NT2/D1 (cell line): ENCODE measurements around the gene CIC.

ENCODE experiments used
- SUZ12 ChIP-seq: IDR thresholded peaks from 2 replicates; pipeline ENCODE4 v1.6.1; 2011; ENCODE audit not compliant: insufficient read length, insufficient read depth; ENCODE audit errors: extremely low read depth
- YY1 ChIP-seq: IDR thresholded peaks from 2 replicates; pipeline ENCODE4 v1.6.1; 2011; ENCODE audit not compliant: insufficient read length, insufficient read depth
- ZNF274 ChIP-seq: IDR thresholded peaks from 2 replicates; pipeline ENCODE4 v1.6.1; 2011; ENCODE audit warnings: mild to moderate bottlenecking, low read depth, low read length

DNA sequence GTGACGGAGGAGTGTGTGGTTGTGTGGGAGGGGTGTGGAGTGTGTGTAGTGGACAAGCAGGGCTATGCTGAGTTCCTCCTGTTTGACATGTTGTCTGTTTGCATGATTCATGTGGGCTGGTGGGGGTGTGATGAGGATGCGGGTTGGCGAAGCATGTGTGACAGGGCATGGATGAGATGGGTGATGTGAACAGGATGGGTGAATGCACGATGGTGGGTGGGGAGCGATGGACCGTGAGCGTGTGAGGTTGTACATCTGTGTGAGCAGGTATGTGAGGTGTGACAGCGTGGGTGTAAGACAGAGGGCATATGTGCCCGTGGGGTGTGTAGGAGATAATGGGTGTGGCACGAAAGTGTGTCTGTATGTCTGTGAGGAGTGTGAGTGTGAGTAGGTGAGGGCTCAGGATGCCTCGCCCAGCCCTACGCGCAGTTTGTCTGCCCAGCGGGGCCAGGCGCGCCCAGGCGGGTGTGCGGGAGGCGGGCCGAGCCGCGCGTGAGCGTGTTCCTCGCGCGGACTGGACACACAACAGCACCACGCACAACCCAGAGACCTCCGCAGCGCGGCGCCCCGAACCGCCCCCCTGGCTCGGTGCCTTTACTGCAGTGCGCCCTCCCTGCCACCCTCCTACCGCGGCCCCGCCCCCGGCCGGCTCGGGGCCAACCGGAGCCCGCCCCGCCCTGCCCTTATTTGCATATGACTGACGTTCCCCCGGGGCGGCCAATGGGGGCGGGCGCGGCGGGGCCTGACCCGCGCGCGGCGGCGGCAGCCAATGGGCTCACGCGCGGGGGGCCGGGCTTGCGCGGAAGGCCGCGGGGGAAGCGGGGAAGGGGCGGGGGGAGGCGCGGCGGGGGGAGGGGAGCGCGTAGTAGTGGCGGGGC is 14.4 kb downstream of the CIC start:
- TF ChIP-seq ZNF274 (no peak), YY1 (no peak), SUZ12 (no peak)
